A549 (cell line): Measurements from ENCODE around the gene PXYLP1. TPM values are rescaled to one million over a fixed set of nuclear protein-coding genes. Genes with fewer than 3 reads are reported as not detected.

Source experiments
- ATAC-seq, 2 experiments: fragments of 200-7000 bp in 1 of 2; fragments of >200 bp in 1 of 2; cut with Nextera tagmentation in 1 of 2; cut with Tn5 transposase in 1 of 2; 3 replicates each; pipeline versions ENCODE4 v1.8.0 to v1.9.1; 2018 to 2020; ENCODE audit warnings: mild to moderate bottlenecking in 1 of 2, moderate library complexity in 1 of 2
- CTCF ChIA-PET: fragments of 300-600 bp; sonication (Branson Sonifier 250); formaldehyde crosslinking; extraction: SDS; loops from one replicate; lab custom pipeline; 2021; ENCODE audit warnings: antibody characterized with exemption, inconsistent platforms; lab: Yijun Ruan, JAX
- POLR2A ChIA-PET: fragments of 350-600 bp; formaldehyde crosslinking; extraction: SDS; loops from one replicate; lab custom pipeline; 2021; ENCODE audit warnings: antibody characterized with exemption, inconsistent platforms; lab: Yijun Ruan, JAX
- DNase-seq, 2 experiments: peaks; one replicate each; pipeline versions ENCODE4 v3.0.0 to v3.0.0-alpha.2; 2011 to 2016; ENCODE audit warnings: low read depth in 1 of 2, low spot score in 1 of 2
- FAIRE-seq: peaks from 2 replicates; lab custom pipeline; 2011; peaks lifted over from hg19 to GRCh38; lab: Jason Lieb, UNC
- H3K27ac ChIP-seq, 2 experiments: fragments of >200 bp; sonication (Bioruptor Twin); formaldehyde crosslinking; 3 replicates each; pipeline ENCODE4 v1.5.1; 2016 to 2017
- H3K4me1 ChIP-seq: fragments of >200 bp; sonication (Bioruptor Twin); formaldehyde crosslinking; 3 replicates; pipeline ENCODE4 v1.6.1; 2016
- H3K4me2 ChIP-seq: fragments of >200 bp; sonication (Bioruptor Twin); formaldehyde crosslinking; 3 replicates; pipeline ENCODE4 v1.6.1; 2016
- H3K4me3 ChIP-seq: fragments of >200 bp; sonication (Bioruptor Twin); formaldehyde crosslinking; 3 replicates; pipeline ENCODE4 v1.5.1; 2016
- H3K9me3 ChIP-seq: fragments of >200 bp; sonication (Bioruptor Twin); formaldehyde crosslinking; 3 replicates; pipeline ENCODE4 v1.6.1; 2016
- ATOH8 ChIP-seq: fragments of 250-450 bp; sonication (Bioruptor Pico); IDR thresholded peaks from 2 replicates; pipeline ENCODE4 v1.5.0; 2020; ENCODE audit warnings: low read depth, mild to moderate bottlenecking, moderate library complexity
- BHLHE40 ChIP-seq: IDR thresholded peaks from 2 replicates; pipeline ENCODE4 v1.6.1; 2012; ENCODE audit warnings: low read depth, low read length, inconsistent platforms
- CBX2 ChIP-seq: fragments of 200-600 bp; sonication (generic); IDR thresholded peaks from 2 replicates; pipeline ENCODE4 v1.6.1; 2016; ENCODE audit warnings: low read depth, mild to moderate bottlenecking, borderline replicate concordance
- CHD2 ChIP-seq: fragments of 150-350 bp; IDR thresholded peaks from 2 replicates; pipeline ENCODE4 v1.6.1; 2014; ENCODE audit warnings: low read length; ENCODE audit not compliant: partially characterized antibody
- CHD4 ChIP-seq: fragments of 200-600 bp; sonication (generic); IDR thresholded peaks from 2 replicates; pipeline ENCODE4 v1.6.1; 2016; ENCODE audit warnings: antibody characterized with exemption, mild to moderate bottlenecking, borderline replicate concordance
- EHF ChIP-seq: fragments of 250-450 bp; sonication (Bioruptor Pico); IDR thresholded peaks from 2 replicates; pipeline ENCODE4 v1.5.0; 2020; ENCODE audit warnings: mild to moderate bottlenecking
- EHMT2 ChIP-seq: fragments of 200-600 bp; sonication (generic); IDR thresholded peaks from 2 replicates; pipeline ENCODE4 v1.6.1; 2016; ENCODE audit warnings: antibody characterized with exemption, low read depth, mild to moderate bottlenecking, moderate library complexity
- FOSB ChIP-seq: fragments of 250-450 bp; sonication (Bioruptor Pico); IDR thresholded peaks from 2 replicates; pipeline ENCODE4 v1.5.0; 2020; ENCODE audit warnings: mild to moderate bottlenecking, moderate library complexity
- FOSL2 ChIP-seq, 2 experiments: fragments of 450-650 bp in 1 of 2; fragments of >200 bp in 1 of 2; sonication (Bioruptor Twin) in 1 of 2; formaldehyde crosslinking; IDR thresholded peaks; 2 replicates each; pipeline versions ENCODE4 v1.5.0 to v1.6.1; 2016 to 2020; ENCODE audit warnings: mild to moderate bottlenecking in 1 of 2, moderate library complexity in 1 of 2
- FOXS1 ChIP-seq: fragments of 250-450 bp; sonication (Bioruptor Pico); IDR thresholded peaks from 2 replicates; pipeline ENCODE4 v1.5.0; 2020; ENCODE audit warnings: mild to moderate bottlenecking, moderate library complexity
- GATA3 ChIP-seq: IDR thresholded peaks from 2 replicates; pipeline ENCODE4 v1.6.1; 2012; ENCODE audit warnings: borderline replicate concordance
- HEYL ChIP-seq: fragments of 250-450 bp; sonication (Bioruptor Pico); IDR thresholded peaks from 2 replicates; pipeline ENCODE4 v1.8.0; 2021; ENCODE audit warnings: mild to moderate bottlenecking, moderate library complexity
- HOXB13 ChIP-seq: fragments of 250-450 bp; sonication (Bioruptor Pico); IDR thresholded peaks from 2 replicates; pipeline ENCODE4 v1.5.0; 2020; ENCODE audit warnings: low read depth, mild to moderate bottlenecking, moderate library complexity
- JUNB ChIP-seq: fragments of >200 bp; sonication (Bioruptor Twin); formaldehyde crosslinking; IDR thresholded peaks from 2 replicates; pipeline ENCODE4 v1.6.1; 2016
- MAX ChIP-seq: IDR thresholded peaks from 2 replicates; pipeline ENCODE4 v1.6.1; 2012
- MAZ ChIP-seq: fragments of 150-350 bp; IDR thresholded peaks from 2 replicates; pipeline ENCODE4 v1.6.1; 2014; ENCODE audit warnings: antibody characterized with exemption, low read depth, low read length, borderline replicate concordance
- MYC ChIP-seq: IDR thresholded peaks from 2 replicates; pipeline ENCODE4 v1.6.1; 2012; ENCODE audit warnings: mild to moderate bottlenecking, inconsistent platforms, low read length, improper control_type of control experiment, borderline replicate concordance
- NPAS2 ChIP-seq: fragments of 250-450 bp; sonication (Bioruptor Pico); IDR thresholded peaks from 2 replicates; pipeline ENCODE4 v1.8.0; 2022; ENCODE audit warnings: mild to moderate bottlenecking, moderate library complexity, borderline replicate concordance
- PBX3 ChIP-seq: IDR thresholded peaks from 2 replicates; pipeline ENCODE4 v1.6.1; 2012
- PHF8 ChIP-seq: fragments of 200-600 bp; sonication (generic); IDR thresholded peaks from 2 replicates; pipeline ENCODE4 v1.6.1; 2016; ENCODE audit warnings: low read depth, mild to moderate bottlenecking, antibody characterized with exemption, moderate library complexity, borderline replicate concordance
- POLR2A ChIP-seq: IDR thresholded peaks from 2 replicates; pipeline ENCODE4 v1.6.1; 2012; ENCODE audit warnings: mild to moderate bottlenecking, low read length
- POLR2AphosphoS2 ChIP-seq: conservative IDR thresholded peaks from 2 replicates; pipeline ENCODE4 v1.6.1; 2012; ENCODE audit warnings: low read length, improper control_type of control experiment, inconsistent platforms
- RCOR1 ChIP-seq: fragments of 150-350 bp; IDR thresholded peaks from 2 replicates; pipeline ENCODE4 v1.6.1; 2014; ENCODE audit warnings: antibody characterized with exemption, low read length, low read depth
- RFX5 ChIP-seq: fragments of 450-650 bp; IDR thresholded peaks from 2 replicates; pipeline ENCODE4 v1.7.1; 2014; ENCODE audit warnings: antibody characterized with exemption, mild to moderate bottlenecking, moderate library complexity
- SMC3 ChIP-seq: fragments of >200 bp; sonication (Bioruptor Twin); formaldehyde crosslinking; IDR thresholded peaks from 3 replicates; pipeline ENCODE4 v1.6.1; 2018; ENCODE audit warnings: inconsistent platforms
- TP53 ChIP-seq: fragments of 250-450 bp; sonication (Bioruptor Pico); IDR thresholded peaks from 2 replicates; pipeline ENCODE4 v1.5.0; 2021; ENCODE audit warnings: mild to moderate bottlenecking, moderate library complexity
- USF2 ChIP-seq: fragments of 450-650 bp; IDR thresholded peaks from 2 replicates; pipeline ENCODE4 v1.6.1; 2014; ENCODE audit warnings: antibody characterized with exemption
- ZNF302 ChIP-seq: fragments of 250-450 bp; sonication (Bioruptor Pico); IDR thresholded peaks from 2 replicates; pipeline ENCODE4 v1.9.0; 2021; ENCODE audit warnings: inconsistent platforms, mild to moderate bottlenecking, moderate library complexity
- ZSCAN20 ChIP-seq: fragments of 250-450 bp; sonication (Bioruptor Pico); IDR thresholded peaks from 2 replicates; pipeline ENCODE4 v1.8.0; 2022; ENCODE audit warnings: mild to moderate bottlenecking, moderate library complexity
- WGBS: methylation state at CpG from one replicate; pipeline ENCODE4 v1.1.6; 2017; ENCODE audit errors: missing lambda C conversion rate; 5-methylcytosine and 5-hydroxymethylcytosine counted together
- polyA plus RNA-seq, 4 experiments: library from polyadenylated mRNA; depleted of rRNA in 3 of 4; stranded (reverse); fragments of >200 nt; fragmentation: RNase III in 1 of 4; extraction: RNeasy Plus Mini Kit Qiagen cat#74134 plus additional on column Dnase treatment in 1 of 4; gene quantifications; 2 replicates in 3 of 4; 3 replicates in 1 of 4; pipeline ENCODE4 v1.2.3, GENCODE V29; 2011 to 2017

The PXYLP1 gene
- polyA plus RNA-seq, 2 of the 4 experiments (the other 2 are of a cell fraction): 8.0 to 11.7 TPM

- DNase-seq: no peak
- TF ChIP-seq RCOR1 (no peak), EHMT2 (no peak), MAX (no peak), SMC3 (no peak), BHLHE40 (no peak), PHF8 (no peak), ATOH8 (CRISPR knock-in tag) (no peak), USF2 (no peak), ZSCAN20 (CRISPR knock-in tag) (no peak), RFX5 (no peak), TP53 (CRISPR knock-in tag) (no peak), POLR2A (no peak), HEYL (CRISPR knock-in tag) (no peak), POLR2AphosphoS2 (no peak), FOXS1 (CRISPR knock-in tag) (no peak), MYC (no peak), CHD4 (no peak)
- TF ChIP-seq, all 56 proteins: peak for 0
- CTCF ChIA-PET: interaction anchor here (1.3 to 1.6 kb wide), 2 partner anchors 14 to 76 kb away, joined by 3 to 4 read pairs; no protein-coding TSS in a partner anchor
- POLR2A ChIA-PET: no interaction called here
- peaks cover 13% of the 10 kb centered on the region; the same call in 1 of the 3 replicates for H3K4me1 ChIP-seq
- WGBS: 82% methylated on average over 10 of the region's 10 CpGs
- no peak overlapping the region for H3K4me2 ChIP-seq
- H3K9me3 ChIP-seq: no peaks in the 10 kb centered on the region
- no peak for FAIRE-seq
- no peak overlapping the region for H3K4me3 ChIP-seq
- no peak for ATAC-seq
- H3K27ac ChIP-seq: no peak overlapping the region
Observed at GRCh38 chr3:141235661-141236171, 4.1 kb downstream of the PXYLP1 start.

- DNase-seq (no peak), ATAC-seq (no peak)
- WGBS: 89% methylated on average over 1 of the region's 1 CpG
- ChIA-PET POLR2A (no interaction called here), CTCF (interaction anchor here (1.3 to 1.4 kb wide), 2 partner anchors 43 to 75 kb away, joined by 3 to 4 read pairs; no protein-coding TSS in a partner anchor)
- Histone ChIP-seq H3K4me3 (no peak overlapping the region), H3K9me3 (no peaks in the 10 kb centered on the region), H3K4me1 (0 out of 3 replicates have a peak, but pooled peaks cover 7% of the 10 kb centered on the region)
- TF ChIP-seq CHD2 (no peak), ZNF302 (CRISPR knock-in tag) (no peak), PBX3 (no peak), HOXB13 (no peak), EHF (CRISPR knock-in tag) (no peak), GATA3 (no peak), CBX2 (no peak), JUNB (no peak), FOSB (CRISPR knock-in tag) (no peak), RCOR1 (no peak), MAX (no peak), NPAS2 (CRISPR knock-in tag) (no peak), FOSL2 (IDR thresholded peaks at IDR 0.05) (no peak), FOSL2 (CRISPR knock-in tag; IDR thresholded peaks at IDR 0.05) (no peak), EHMT2 (no peak), MAZ (no peak)
- TF ChIP-seq, all 56 proteins: peak for 0
- Histone ChIP-seq H3K27ac (no peak overlapping the region), H3K4me2 (no peak overlapping the region)
- no peak for FAIRE-seq
Observed at GRCh38 chr3:141236361-141236760, 4.7 kb downstream of the PXYLP1 start.
